Mesendoderm (in vitro differentiated cells): ENCODE data around the gene TKTL2.

Source experiments
- DNase-seq: peaks from one replicate; pipeline ENCODE4 v3.0.0; 2013
- H2AK5ac ChIP-seq: 2 replicates; pipeline ENCODE4 v1.6.1; 2013; ENCODE audit warnings: low read length, inconsistent platforms
- H2BK120ac ChIP-seq: 2 replicates; pipeline ENCODE4 v1.6.1; 2013; ENCODE audit warnings: low read depth, mild to moderate bottlenecking, low read length, moderate library complexity, mixed read lengths
- H2BK15ac ChIP-seq: replicated peaks from 2 replicates; pipeline ENCODE4 v1.6.1; 2013; ENCODE audit warnings: low read depth, mild to moderate bottlenecking, moderate library complexity
- H2BK5ac ChIP-seq: 2 replicates; pipeline ENCODE4 v1.6.1; 2013; ENCODE audit warnings: low read length, inconsistent platforms
- H3K18ac ChIP-seq: 2 replicates; pipeline ENCODE4 v1.6.1; 2013; ENCODE audit warnings: mild to moderate bottlenecking, low read length, mixed read lengths
- H3K23ac ChIP-seq: one replicate; pipeline ENCODE4 v1.6.1; 2013; ENCODE audit warnings: low read length
- H3K27ac ChIP-seq: 2 replicates; pipeline ENCODE4 v1.5.1; 2013; ENCODE audit warnings: low read depth, mild to moderate bottlenecking, inconsistent platforms, low read length, moderate library complexity
- H3K27me3 ChIP-seq: 2 replicates; pipeline ENCODE4 v1.6.1; 2013; ENCODE audit warnings: low read length, control low read depth, mild to moderate bottlenecking, inconsistent platforms; ENCODE audit not compliant: insufficient read depth, poor library complexity
- H3K36me3 ChIP-seq: 2 replicates; pipeline ENCODE4 v1.6.1; 2013; ENCODE audit warnings: low read length, inconsistent platforms; ENCODE audit not compliant: control insufficient read depth, insufficient read depth
- H3K4ac ChIP-seq: one replicate; pipeline ENCODE4 v1.6.1; 2013; ENCODE audit warnings: low read depth, mild to moderate bottlenecking, low read length, moderate library complexity
- H3K4me1 ChIP-seq: 2 replicates; pipeline ENCODE4 v1.6.1; 2013; ENCODE audit warnings: low read depth, low read length, inconsistent platforms; ENCODE audit not compliant: control insufficient read depth
- H3K4me2 ChIP-seq: 2 replicates; pipeline ENCODE4 v1.6.1; 2013; ENCODE audit warnings: low read length
- H3K4me3 ChIP-seq: 2 replicates; pipeline ENCODE4 v1.5.1; 2013; ENCODE audit warnings: mild to moderate bottlenecking, low read length
- H3K56ac ChIP-seq: one replicate; pipeline ENCODE4 v1.6.1; 2013; ENCODE audit warnings: low read length
- H3K79me1 ChIP-seq: 2 replicates; pipeline ENCODE4 v1.6.1; 2013; ENCODE audit warnings: low read length, inconsistent platforms
- H3K79me2 ChIP-seq: 2 replicates; pipeline ENCODE4 v1.6.1; 2013; ENCODE audit warnings: mild to moderate bottlenecking, low read length; ENCODE audit not compliant: control insufficient read depth, insufficient read depth
- H3K9ac ChIP-seq: 2 replicates; pipeline ENCODE4 v1.6.1; 2013; ENCODE audit warnings: low read length, inconsistent platforms
- H4K5ac ChIP-seq: one replicate; pipeline ENCODE4 v1.6.1; 2013; ENCODE audit warnings: low read length
- H4K8ac ChIP-seq: one replicate; pipeline ENCODE4 v1.6.1; 2013; ENCODE audit warnings: low read depth, mild to moderate bottlenecking, control low read depth, low read length, moderate library complexity
- WGBS: extraction: QIAGEN DNeasy Blood & Tissue Kit; methylation state at CpG from one replicate; pipeline ENCODE4 v1.1.7; 2013; ENCODE audit warnings: low lambda C conversion rate, missing lambda C conversion rate; ENCODE audit not compliant: insufficient coverage; ENCODE audit errors: extremely low coverage; 5-methylcytosine and 5-hydroxymethylcytosine counted together

The TKTL2 gene

DNA sequence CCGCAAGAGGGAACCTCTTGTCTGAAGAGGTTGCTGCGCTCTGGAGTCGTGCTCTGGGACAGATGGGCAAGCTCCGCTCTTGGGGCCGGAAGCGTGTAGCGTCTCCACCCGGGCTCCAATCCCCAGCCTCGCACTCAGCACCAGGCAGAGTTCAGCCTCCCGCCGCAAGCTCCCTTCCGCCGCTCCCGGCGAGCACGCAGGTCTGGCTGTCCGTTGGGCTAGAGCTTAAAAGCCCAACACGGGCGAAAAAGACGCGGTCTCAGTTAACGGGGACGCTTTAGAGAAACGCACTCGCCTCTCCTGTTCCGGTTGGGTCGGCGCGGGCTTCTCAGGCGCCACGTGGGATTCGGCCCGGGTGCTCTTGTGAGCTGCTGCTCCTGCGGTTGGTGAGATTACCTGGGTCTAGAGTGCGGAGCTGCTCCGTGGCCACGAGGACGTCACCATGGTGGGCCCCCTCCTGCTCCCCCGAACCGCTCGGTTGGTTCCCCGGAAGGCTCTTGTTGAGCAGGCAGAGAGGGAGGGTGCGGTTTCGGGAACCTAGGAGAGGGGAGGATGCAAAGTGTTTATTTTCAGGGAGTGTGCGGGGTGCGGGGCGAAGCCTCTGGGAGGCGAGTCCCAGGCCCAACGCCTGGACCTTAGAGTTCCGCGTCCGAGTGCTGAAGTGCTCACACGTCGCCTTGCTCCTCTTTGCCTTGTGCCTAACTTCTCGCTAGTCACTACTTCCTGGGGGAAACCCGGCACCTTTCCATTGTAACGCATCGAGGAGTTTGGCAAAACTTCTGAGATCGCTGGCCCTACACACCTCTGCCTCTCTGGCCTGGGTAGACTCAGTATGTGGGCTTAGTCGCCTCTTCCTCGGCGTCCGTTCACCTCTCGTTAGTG is 21.0 kb upstream of the TKTL2 start, which contains the start of gene TMA16:
TMA16 (plus strand) TSS at position 331 of the 882 bp plus-strand sequence; CDS start at position 443, 112 bp downstream.
- H3K36me3 ChIP-seq = no peaks in the 10 kb centered on the region
- peak within 1 kb of the TSS; percentile 54 for H3K4me2 ChIP-seq
- H3K56ac ChIP-seq = peak within 1 kb of the TSS; percentile 96
- H3K79me1 ChIP-seq = peaks cover 2% of the 10 kb centered on the region
- H3K23ac ChIP-seq = peak within 1 kb of the TSS; percentile 70
- peak within 1 kb of the TSS; percentile 85 for H3K18ac ChIP-seq
- peak within 1 kb of the TSS; percentile 92 for H2BK5ac ChIP-seq
- no peak within 1 kb of the TSS for H4K8ac ChIP-seq
- no peaks in the 10 kb centered on the region for H3K27me3 ChIP-seq
- H3K27ac ChIP-seq = peak within 1 kb of the TSS; percentile 83
- H3K4ac ChIP-seq = peak within 1 kb of the TSS; percentile 73
- peak within 1 kb of the TSS; percentile 94 for H3K4me3 ChIP-seq
- no peak within 1 kb of the TSS for H2BK120ac ChIP-seq
- H3K4me1 ChIP-seq = no peaks in the 10 kb centered on the region
- no CpG with 5 or more reads among the region's 64 CpGs for WGBS
- H2BK15ac ChIP-seq = no peak within 1 kb of the TSS
- peak; percentile 98 for DNase-seq
- peak within 1 kb of the TSS; percentile 97 for H3K9ac ChIP-seq
- H4K5ac ChIP-seq = peak within 1 kb of the TSS; percentile 60
- H3K79me2 ChIP-seq = peaks cover 31% of the 10 kb centered on the region
- H2AK5ac ChIP-seq = no peak within 1 kb of the TSS

- H3K9ac ChIP-seq = peak overlapping the region; percentile 97
- peak overlapping the region; percentile 73 for H3K4ac ChIP-seq
- H3K56ac ChIP-seq = peak overlapping the region; percentile 96
- peaks cover 2% of the 10 kb centered on the region for H3K79me1 ChIP-seq
- H3K27ac ChIP-seq = peak overlapping the region; percentile 83
- H2AK5ac ChIP-seq = no peak overlapping the region
- no peak overlapping the region for H2BK15ac ChIP-seq
- no CpG with 5 or more reads among the region's 28 CpGs for WGBS
- no peaks in the 10 kb centered on the region for H3K4me1 ChIP-seq
- H3K4me2 ChIP-seq = peak overlapping the region; percentile 38
- H3K36me3 ChIP-seq = no peaks in the 10 kb centered on the region
- peak overlapping the region; percentile 33 for H2BK5ac ChIP-seq
- no peak overlapping the region for H4K8ac ChIP-seq
- no peaks in the 10 kb centered on the region for H3K27me3 ChIP-seq
- DNase-seq = no peak
- peak overlapping the region; percentile 70 for H3K23ac ChIP-seq
- H2BK120ac ChIP-seq = no peak overlapping the region
- H3K4me3 ChIP-seq = peak overlapping the region; percentile 94
- H3K18ac ChIP-seq = no peak overlapping the region
- H3K79me2 ChIP-seq = peaks cover 29% of the 10 kb centered on the region
- H4K5ac ChIP-seq = no peak overlapping the region
These were observed 20.2 kb upstream of the TKTL2 start for GRCh38 chr4:163493643-163494359.

DNA sequence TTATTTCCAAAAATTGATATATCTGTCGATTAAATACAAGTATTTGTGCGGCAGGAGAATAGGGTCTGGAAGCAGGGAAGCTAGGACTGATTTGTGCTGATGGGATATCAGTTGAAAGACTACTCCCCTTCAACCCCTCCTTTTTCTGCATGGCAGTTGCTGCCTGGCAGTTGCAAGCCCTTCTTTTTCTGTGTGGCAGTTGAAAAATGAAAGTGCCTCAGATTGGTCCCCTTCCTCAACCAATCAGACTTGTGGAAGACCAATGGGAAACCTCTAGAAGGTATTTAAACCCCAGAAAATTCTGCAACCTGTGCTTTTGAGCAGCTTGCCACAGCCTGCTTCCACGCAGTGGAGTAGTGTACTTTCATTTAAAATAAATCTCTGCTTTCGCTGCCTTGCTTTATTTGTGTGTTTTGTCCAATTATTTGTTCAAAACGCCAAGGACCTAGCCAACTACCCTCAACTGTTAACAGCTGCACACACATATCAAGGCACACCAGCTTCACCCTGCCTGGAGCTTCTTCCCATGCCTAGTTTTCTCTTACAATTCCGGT is 19.5 kb upstream of the TKTL2 start:
- no CpG with 5 or more reads among the region's 6 CpGs for WGBS
- peak; percentile 35 for DNase-seq
- Histone ChIP-seq H3K27me3 (no peaks in the 10 kb centered on the region), H2BK15ac (no peak overlapping the region), H3K4ac (no peak overlapping the region), H3K79me1 (peaks cover 2% of the 10 kb centered on the region), H4K8ac (no peak overlapping the region), H2BK120ac (no peak overlapping the region), H3K4me3 (no peak overlapping the region), H3K79me2 (peaks cover 26% of the 10 kb centered on the region), H3K27ac (no peak overlapping the region), H3K9ac (no peak overlapping the region), H2BK5ac (no peak overlapping the region), H2AK5ac (no peak overlapping the region), H3K18ac (no peak overlapping the region), H3K56ac (no peak overlapping the region), H3K4me2 (no peak overlapping the region), H4K5ac (no peak overlapping the region), H3K4me1 (no peaks in the 10 kb centered on the region), H3K36me3 (no peaks in the 10 kb centered on the region), H3K23ac (no peak overlapping the region)

- H3K56ac ChIP-seq = no peak overlapping the region
- H3K4ac ChIP-seq = no peak overlapping the region
- no peak overlapping the region for H4K5ac ChIP-seq
These were observed 16.4 kb upstream of the TKTL2 start for GRCh38 chr4:163489929-163490328.

GRCh38 chr4:163486321-163486720 is 12.8 kb upstream of the TKTL2 start:
- no peaks in the 10 kb centered on the region for H3K79me1 ChIP-seq
- H3K36me3 ChIP-seq = no peaks in the 10 kb centered on the region
- no peaks in the 10 kb centered on the region for H3K4me1 ChIP-seq
- no peak for DNase-seq
- no peak overlapping the region for H2BK15ac ChIP-seq
- H3K4me3 ChIP-seq = no peak overlapping the region
- no peak overlapping the region for H3K4ac ChIP-seq
- no peak overlapping the region for H3K9ac ChIP-seq
- H3K56ac ChIP-seq = no peak overlapping the region
- H3K27ac ChIP-seq = no peak overlapping the region
- H2BK5ac ChIP-seq = no peak overlapping the region
- H4K5ac ChIP-seq = no peak overlapping the region
- H2BK120ac ChIP-seq = no peak overlapping the region
- H3K4me2 ChIP-seq = no peak overlapping the region
- H3K27me3 ChIP-seq = no peaks in the 10 kb centered on the region
- no CpG with 5 or more reads among the region's 1 CpG for whole genome bisulfite sequencing
- no peak overlapping the region for H4K8ac ChIP-seq
- no peak overlapping the region for H2AK5ac ChIP-seq
- H3K79me2 ChIP-seq = no peaks in the 10 kb centered on the region
- H3K23ac ChIP-seq = no peak overlapping the region
- H3K18ac ChIP-seq = no peak overlapping the region

More at GRCh38 chr4:163489929-163490328, 16.4 kb upstream of the TKTL2 start:
- no peak overlapping the region for H2BK120ac ChIP-seq
- no peak overlapping the region for H4K8ac ChIP-seq
- no peaks in the 10 kb centered on the region for H3K27me3 ChIP-seq
- no peak overlapping the region for H3K4me2 ChIP-seq
- H3K27ac ChIP-seq = no peak overlapping the region
- no peak overlapping the region for H3K9ac ChIP-seq
- no peak overlapping the region for H2AK5ac ChIP-seq
- H3K4me1 ChIP-seq = no peaks in the 10 kb centered on the region
- no peak overlapping the region for H2BK15ac ChIP-seq
- no CpG with 5 or more reads among the region's 1 CpG for WGBS
- H3K4me3 ChIP-seq = no peak overlapping the region
- H3K36me3 ChIP-seq = no peaks in the 10 kb centered on the region
- DNase-seq = no peak
- peaks cover 3% of the 10 kb centered on the region for H3K79me2 ChIP-seq
- no peak overlapping the region for H3K18ac ChIP-seq
- no peaks in the 10 kb centered on the region for H3K79me1 ChIP-seq
- H3K23ac ChIP-seq = no peak overlapping the region
- no peak overlapping the region for H2BK5ac ChIP-seq
